Activated CD4-positive, alpha-beta T cell treated with anti-CD3 and anti-CD28 coated beads, Interleukin-2, Interleukin-4, amounts not matched to agents 100 ng/mL and 50 ng/mL, durations not matched to agents 16 hours and 8 hours (primary cell): Measurements from ENCODE around the gene QPCT.

Source experiments
- DNase-seq: peaks from one replicate; pipeline ENCODE4 v3.0.0-alpha.2; 2020; ENCODE audit warnings: low spot score

QPCT gene

DNA sequence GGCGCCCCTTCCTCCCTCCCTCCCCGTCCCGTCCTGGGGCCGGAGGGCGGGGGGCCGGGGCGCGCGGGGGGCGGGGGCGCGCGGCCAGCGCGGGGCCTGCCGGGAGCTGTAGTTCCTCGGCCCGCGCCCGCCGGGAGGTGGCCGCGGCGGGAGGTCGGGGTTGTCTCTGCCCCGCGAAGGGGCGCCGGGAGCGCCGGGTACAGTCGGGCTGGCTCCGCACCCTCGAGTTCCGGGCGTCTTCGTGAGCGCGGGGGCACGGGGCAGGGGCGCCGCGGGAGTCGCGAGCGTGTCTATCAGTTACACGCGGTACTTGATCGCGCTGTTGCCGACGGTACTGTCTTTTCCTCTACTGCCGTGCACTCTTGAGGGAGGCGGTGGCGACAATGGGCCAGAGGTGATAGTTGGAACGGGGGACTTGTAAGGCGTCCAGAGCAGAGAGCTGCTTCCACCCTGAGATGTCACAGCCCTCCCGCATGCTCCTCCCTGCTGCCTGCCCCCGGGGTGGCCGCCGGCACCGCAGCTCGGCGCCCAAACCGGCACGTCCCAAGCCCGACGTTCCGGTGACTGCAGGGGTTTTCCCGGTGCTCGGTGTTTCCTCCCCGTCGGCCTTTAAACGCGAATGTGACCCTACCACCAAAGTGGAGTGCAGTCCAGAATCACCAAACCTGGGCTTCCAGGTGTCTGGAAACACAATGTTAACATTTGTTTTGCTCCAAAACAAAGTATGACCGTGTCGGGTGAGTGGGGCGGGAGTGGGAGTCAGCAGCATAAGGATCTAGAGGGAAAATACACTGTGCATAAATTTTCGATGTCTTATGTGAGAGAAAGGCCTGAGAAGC, 19.4 kb upstream of the QPCT start, which contains the start of gene PRKD3:
PRKD3 (minus strand) TSS at position 48 of the 839 bp plus-strand sequence. CDS start 8,309 bp downstream, outside the sequence.
- DNase-seq, result peak; percentile 32

DNA sequence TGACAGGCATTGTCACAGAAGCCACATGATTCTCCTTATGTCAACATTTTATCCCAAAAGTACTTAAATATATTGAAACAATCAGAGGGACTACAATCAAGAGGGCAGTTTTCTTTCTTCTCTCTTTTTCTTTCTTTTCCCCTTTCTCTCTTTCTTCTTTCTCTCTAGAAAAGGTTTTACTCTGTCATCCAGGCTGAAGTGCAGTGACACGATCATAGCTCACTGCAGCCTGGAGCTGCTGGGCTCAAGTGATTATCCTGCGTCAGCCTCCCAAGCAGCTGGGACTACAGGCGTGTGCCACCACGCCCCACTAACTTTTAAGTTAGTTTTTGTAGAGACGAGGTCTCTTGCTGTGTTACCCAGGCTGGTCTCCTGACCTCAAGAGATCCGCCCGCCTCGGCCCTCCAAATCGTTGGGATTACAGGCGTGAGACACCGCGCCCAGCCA, 18.8 kb upstream of the QPCT start:
- DNase-seq, result no peak

DNA sequence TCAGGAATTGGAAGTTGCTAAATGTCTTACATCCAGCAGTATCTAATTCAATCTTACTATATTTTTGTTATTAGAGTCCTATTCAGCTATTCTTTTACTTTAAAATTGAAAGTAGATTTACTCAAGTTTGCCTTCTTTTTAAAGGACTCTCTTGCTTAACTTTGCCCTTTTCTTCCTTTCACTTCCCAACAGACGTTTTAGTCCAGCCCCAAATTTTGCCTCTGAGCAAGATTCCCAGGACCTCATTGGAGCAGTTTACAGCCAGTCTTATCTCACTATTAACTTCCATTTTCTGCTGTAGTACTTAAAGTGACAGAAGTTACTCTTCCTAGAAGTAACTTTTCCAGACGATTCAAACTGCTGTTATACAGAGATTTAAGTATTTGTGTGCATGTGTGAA, 18.1 kb upstream of the QPCT start:
- no peak for DNase-seq

DNA sequence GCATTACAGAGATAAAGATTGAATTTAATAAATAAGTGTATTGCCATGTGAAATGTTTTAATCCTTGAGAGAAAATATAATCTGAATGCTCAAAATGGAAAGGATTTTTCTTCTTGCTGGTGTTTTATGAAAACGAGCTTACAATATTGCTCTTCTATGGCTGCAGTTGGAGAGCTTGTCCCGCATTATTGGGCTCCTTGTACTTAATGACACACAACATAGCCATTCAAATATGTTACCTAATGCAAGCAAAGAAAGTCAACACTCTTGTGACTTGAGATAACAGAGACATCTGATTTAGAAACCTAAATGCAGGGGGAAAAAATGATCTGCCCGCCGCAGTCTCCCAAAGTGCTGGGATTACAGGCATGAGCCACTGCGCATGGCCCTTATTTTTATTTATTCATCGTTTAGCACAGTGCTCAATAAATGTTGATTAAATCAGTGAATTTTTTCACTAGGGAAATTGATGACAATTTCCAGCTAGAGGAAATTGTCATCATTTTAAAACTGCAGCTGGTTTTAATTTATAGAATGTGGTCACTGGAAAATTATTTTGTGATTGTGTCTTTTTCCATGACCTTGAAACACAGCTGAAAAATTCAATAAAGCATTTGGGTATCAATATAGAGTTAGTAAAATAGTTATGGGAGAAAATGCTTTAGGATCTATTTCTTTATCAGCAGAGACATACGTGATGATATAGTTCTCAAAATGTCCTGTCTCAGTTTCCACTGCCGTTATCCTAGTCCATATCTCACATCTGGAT, 17.4 kb upstream of the QPCT start:
- DNase-seq, result no peak

DNA sequence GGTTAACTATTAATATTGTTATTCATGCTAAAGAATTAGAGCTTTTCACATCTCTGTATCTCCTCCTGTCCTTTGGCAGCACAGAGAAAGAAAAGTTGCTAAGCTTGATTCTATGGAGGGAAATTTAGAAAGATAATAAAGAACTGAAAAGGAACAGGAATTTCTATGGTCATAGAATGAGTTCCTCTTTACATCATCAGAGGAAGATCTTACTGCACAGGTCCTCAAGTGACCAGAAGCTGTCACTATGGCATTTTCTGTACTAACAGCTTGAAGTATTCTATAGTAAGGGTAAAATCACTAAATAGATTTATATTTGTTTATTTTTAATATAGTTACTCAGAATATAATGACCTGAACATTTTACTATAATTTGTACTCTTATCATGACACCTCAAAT, 13.7 kb upstream of the QPCT start:
- DNase-seq, result no peak

DNA sequence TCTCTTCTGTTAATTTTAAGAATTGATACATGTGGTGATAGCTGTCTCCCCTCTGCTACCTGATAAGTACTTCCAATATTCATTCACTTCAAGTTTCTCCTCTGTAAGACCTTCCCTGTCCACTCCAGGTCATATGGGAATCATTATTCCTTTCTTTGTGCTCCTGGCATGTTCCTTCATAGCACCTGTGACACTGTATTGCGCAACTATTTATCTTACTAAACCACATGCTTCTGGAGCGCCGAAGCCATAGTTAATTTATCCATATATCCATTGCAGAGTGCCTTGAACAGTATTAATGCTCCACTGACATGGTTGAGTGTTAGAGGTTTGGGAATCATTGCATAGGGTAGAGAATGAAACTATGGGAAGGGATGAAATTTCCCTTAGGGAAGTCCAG, 11.9 kb upstream of the QPCT start:
- no peak for DNase-seq

DNA sequence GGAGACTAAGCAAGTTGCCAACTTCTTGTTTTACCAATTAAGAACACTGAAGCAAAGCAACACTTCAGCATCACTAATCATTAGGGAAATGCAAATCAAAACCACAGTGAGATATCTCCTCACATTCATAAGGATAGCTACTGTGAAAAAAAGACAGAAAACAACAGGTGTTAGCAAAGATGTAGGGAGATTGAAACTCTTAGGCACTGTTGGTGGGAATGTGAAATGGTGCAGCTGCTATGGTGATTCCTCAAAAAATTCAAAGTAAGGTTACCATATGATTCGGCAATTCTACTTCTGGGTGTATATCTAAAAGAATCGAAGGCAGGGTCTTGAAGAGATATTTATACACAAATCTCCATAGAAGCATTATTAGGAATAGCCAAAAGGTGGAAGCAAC, 11.2 kb upstream of the QPCT start:
- no peak for DNase-seq

DNA sequence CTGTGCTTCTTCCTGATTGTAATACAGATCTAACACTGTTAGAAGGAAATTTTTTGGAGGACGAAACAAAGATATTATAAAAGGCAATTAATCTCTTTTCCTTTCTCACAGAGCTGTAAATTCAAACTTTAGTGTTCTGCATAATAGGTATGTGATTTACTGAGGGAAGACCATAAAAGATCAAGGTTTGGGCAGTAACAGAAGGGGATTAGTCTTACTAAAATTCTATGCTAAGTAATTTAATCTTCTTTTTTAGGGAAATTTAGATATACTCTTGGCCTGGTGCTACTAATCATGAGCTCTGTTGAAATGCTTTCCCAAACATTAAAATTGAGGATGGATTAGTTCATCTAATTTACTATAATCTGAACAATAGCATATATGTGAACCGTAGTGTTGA, 8.8 kb upstream of the QPCT start:
- DNase-seq, result no peak

DNA sequence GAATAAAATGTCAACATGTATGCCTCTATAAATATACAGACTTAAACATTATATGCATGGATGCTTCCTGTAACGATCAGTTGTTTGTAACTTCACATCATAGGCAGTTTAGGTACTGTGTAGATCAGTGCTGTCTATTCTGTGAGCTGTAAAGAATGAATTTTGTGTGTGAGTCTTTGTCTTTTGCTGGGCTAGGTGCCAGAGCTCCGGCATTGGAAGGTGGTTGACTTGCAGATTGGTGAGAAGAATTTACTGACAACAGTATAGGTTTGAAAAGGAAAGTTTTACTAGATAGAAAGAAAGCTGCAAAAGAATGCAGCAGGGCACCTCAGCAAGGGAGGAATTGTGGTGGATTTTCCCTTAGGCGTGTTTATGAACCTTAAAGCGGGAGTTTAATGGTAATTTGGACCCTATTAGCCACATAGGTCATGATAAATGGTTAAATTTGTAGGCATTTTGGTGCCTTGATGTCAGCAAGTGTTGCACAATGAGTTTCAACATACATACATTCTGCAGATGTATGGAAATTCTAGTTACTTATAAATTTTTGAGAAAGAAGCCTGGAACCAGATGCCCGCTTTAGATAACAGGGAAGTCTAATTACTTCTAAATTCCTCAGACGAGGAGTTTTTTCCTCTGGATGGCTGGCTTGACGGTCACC, 6.7 kb upstream of the QPCT start:
- no peak for DNase-seq

DNA sequence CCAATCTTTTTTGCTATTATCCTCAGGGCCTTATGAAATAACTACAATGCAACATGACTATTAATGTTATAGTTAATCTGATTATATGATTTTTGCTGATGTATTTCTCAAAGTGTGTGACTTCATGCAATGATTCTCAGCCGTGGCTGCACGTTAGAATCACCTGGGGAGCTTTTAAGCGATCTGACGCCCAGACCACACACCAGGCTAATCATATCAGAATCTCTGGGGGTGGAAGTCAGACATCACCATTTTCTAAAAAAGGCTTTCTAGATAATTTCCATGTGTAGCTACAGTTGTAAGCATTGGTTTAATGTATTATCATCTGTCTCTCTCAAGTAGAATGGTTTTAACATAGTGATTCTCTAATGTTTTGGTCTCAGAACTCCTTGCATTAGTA, 5.5 kb upstream of the QPCT start:
- DNase-seq, result no peak

DNA sequence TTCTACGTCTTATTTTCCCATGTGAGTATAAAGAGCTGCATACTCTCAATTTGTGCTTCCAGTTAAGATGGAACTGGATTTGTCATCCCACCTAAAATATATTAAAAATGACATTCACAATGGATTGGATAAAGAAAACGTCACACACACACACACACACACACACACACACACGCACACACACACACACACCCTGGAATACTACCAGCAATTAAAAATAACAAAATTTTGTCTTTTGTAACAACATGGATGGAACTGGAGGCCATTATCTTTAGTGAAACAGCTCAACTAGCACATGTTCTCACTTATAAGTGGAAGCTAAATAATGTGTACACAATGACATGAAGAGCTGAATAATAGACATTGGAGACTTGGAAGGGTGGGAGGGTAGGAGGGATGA, 3.8 kb upstream of the QPCT start:
- no peak for DNase-seq

DNA sequence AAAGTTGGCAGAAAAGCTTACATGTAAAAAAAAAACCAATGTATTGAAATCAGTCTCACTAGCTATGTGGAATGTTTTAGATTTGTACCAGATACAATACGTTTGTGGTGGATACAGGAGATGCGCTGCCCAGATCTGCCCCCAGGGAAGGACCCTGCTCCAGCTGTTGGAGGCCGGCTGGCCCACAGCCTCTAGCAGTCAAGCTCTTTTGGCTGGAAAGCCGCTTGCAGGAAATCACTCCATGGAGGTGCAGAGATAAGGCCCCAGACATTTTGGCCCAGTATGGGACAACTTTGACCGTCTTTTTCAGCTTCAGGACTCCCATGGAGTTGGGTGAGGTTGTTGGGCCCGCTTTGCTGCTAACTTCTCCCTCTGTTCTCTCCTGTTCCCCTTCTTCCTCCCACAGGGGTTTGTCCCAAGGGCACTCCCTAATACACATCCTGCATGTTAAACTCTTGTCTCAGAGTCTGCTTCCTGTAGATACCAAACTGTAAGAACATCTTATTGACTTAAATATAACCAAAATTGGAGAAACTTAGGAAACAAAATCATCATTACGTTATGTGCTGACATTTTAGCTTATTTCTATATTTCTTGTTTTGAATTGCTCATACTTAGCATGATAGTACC, 1.7 kb upstream of the QPCT start:
- DNase-seq, result no peak

DNA sequence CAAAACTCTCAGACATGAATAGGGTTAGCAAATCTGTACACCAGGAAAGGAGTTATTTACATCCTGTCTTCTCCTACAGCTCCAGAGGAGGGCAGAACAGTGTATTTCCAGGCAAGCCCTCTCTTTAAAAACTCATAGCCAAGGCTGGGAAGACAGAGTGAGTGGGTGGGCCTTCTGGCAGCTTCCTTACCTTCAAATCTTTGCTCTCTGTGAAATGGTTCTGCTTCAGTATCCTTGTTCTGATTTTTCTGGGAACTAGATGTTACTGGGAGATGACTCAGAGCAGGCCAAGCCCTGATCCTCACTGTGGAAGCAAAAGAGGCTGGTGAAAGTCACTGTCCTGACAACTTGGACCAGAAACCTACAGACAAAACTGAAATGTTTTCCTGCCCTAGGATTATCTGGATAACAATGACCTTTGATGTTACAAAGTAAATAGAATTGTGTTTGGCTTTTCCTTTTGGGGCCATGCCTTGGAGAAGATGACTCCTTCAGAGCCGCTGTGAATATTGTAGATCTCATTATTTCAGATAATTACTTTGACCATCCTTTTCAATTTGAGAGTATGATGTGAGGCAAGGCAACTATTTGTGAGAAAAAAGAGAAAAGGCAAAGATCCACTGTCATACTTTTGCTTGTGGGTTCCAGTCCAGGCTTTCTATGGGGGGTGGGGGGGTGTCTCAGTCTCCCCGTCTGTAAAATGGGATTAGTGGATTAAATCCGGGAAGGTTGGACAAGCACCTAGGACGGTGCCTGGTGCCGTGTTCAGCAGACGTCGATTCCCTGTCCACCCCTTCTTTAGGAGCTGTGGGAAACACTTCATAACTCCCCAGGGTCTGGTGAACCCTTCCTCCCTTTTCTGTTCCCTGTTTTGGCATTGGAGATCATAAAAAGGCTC, 644 bp upstream of the QPCT start:
- no peak for DNase-seq

DNA sequence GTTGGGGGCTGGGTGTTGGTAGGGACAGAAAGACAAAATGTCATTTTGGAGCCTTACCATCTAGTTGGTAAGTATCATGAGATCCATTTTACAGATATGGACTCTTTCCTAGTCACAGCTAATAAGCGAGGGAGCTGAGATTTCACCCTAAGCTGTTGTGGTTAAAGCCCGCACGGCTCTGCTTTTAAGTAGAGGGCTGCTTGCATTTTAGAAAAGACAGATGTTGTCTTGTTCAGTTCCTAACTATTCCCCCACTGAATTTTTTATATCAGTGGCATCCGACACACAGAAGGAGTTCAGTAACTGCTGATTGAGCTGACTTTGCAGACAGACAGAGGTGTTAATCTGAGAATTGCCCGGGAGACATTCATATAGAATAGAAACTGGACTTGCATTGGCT, 3.7 kb downstream of the QPCT start:
- no peak for DNase-seq

DNA sequence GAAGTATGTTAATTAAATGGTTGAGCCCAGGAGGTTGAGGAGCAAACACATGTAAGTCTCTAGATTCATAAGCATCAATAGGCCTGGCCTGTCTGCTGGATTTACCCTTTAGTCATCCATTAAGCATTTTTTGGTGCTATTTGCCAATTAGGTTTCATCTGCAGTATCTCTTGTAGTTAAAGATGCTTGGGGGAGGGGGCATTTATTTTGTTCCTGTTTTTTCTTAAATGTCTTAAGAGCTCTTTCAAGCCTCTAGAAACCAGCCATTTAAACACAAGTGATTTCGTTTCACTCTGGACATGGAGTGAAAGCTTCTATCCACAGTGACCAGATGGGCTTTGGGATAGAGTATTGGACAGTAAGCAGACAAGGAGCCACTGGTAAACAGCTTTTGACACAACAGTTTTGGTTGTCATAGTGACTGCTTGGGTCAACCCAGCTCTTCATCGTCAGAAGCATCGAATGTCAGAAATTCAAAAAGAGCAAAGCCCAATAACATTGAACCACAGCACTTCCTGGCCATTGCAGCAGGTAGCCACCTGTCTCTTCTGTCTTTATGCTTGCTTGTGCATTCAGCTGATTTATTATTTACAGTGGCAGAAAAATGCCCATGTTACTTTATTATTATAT, 4.9 kb downstream of the QPCT start:
- DNase-seq, result no peak

DNA sequence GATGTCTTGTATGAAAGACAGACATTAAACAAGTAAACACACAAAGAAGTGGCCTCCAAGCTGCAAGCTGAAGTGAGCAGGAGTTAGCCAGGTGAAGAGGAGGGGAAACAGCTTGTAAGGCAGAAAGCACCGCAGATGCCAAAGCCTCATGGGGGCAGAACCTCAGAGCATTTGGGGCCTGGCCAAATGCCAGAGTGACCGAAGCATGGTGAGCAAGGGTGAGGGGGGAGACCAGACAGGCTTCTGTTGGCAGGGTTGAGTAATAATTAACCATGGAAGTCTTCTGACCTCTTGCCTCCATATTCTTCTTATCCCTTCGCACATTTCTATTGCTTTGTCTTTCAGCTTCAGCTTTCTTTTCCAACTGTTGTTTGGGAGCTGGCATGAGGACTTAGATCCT, 5.6 kb downstream of the QPCT start:
- DNase-seq, result no peak

DNA sequence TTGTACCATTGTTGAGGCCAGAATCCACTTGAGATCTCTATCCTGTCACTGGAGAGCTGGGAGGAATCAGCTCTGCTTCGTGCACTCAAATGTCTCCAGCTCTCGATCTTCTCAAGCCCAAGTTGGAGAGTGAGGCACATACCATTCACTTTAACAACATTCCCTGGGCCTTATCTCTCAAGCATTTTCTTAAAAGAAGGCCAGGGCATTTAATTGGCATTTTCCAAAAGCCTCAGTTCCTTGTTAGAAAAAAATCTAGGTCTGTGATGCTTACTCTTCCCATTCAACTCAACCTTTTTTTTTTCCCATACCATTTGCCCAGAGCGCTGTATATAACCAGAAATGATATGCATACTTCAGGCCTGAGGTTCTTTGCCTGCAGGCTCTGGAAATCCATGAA, 10.1 kb downstream of the QPCT start:
- no peak for DNase-seq

DNA sequence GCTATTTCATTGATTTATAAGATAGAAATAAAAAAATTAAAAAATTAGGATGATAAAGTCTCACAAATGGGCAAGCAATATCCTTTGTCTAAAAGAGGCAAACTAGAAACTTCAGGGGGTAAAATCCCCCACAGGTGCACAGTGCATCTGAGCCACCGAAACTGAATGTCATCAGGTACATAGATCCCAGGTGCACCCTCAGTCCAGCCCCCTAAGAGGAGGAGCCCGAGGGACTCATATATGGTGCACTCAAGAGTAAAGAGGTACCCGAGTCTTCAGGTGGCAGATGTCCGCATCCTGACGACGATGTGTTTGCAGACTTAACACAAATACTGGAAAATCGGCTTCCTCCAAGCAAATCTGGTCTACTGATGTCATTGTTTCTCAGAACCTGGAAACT, 11.3 kb downstream of the QPCT start:
- no peak for DNase-seq

DNA sequence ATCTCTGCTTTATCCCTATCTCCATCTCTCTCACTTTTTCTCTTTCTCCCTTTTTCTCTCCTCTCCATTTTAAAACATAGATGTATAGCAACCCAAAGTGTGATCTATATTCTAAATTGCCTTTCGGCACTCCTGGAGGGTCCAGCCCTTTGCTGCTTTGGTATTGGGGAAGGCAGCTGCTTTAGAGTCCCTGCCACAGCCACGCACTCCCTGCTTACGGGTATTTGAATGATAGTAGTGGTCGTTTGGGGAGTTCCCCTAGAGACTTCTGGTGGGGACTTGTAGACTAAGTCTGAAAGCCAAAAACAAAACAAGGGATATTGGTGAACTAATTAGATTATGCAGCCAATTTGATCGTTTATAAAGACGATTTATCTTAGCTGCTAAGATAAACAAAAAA, 11.9 kb downstream of the QPCT start:
- no peak for DNase-seq

DNA sequence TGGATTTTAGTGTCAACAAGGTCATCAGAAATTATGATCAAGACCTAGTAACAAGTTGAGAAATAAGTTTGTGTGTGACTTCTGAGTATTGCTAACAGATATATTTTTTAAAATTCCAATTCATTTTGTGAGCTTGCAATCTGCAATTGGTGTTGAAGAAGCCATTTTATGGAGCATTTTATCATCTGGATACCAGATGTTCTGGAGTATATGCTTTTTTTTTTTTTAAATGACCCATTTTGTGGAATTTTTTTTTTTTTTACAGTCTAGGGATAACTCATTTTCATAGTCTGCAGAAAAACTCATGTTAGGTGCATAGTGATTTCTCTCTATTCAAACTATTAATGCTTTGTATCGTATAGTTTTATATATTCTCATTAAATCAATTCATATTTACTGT, 12.6 kb downstream of the QPCT start:
- no peak for DNase-seq

DNA sequence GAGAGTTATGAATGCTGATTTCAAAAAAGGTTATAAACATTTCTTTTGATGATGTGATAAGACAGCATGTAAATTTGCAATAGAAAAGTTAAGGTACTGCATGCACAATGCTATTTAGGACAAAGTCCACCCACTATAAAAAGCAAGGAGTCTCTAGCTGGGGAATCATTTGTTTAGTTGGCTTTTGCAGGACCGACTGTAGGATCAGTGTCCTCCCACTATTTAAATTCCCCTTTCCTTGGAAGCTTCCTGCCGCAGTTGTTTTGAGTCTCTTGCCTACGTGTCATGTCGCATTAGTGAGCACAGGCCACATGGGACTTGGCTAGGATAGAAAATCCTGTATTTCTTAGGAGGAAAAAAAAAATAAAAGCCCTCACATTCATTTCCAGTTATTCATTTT, 13.1 kb downstream of the QPCT start:
- no peak for DNase-seq
